SK-N-SH treated with all-trans-retinoic acid at 6 μM for 48 hours (cell line): ENCODE data around the gene TPPP.

Experiments
- ATAC-seq: fragments of 200-7000 bp; cut with Tn5 transposase; 3 replicates; pipeline ENCODE4 v1.9.1; 2020; ENCODE audit warnings: mild to moderate bottlenecking, moderate library complexity
- ARNTL ChIP-seq: fragments of 450-650 bp; formaldehyde crosslinking; IDR thresholded peaks from 2 replicates; pipeline ENCODE4 v1.5.0; 2020; ENCODE audit warnings: low read depth, mild to moderate bottlenecking, moderate library complexity, borderline replicate concordance
- BACH2 ChIP-seq: fragments of 250-450 bp; sonication (Bioruptor Pico); IDR thresholded peaks from 2 replicates; pipeline ENCODE4 v1.9.0; 2021; ENCODE audit warnings: mild to moderate bottlenecking, borderline replicate concordance
- CREB5 ChIP-seq: fragments of 250-450 bp; sonication (Bioruptor Pico); IDR thresholded peaks from 2 replicates; pipeline ENCODE4 v1.5.1; 2020; ENCODE audit warnings: low read depth, mild to moderate bottlenecking, moderate library complexity
- CSDC2 ChIP-seq: fragments of 250-450 bp; sonication (Bioruptor Pico); IDR thresholded peaks from 2 replicates; pipeline ENCODE4 v1.5.0; 2020; ENCODE audit warnings: mild to moderate bottlenecking, moderate library complexity
- CSRNP3 ChIP-seq: fragments of 250-450 bp; sonication (Bioruptor Pico); IDR thresholded peaks from 2 replicates; pipeline ENCODE4 v1.5.1; 2021; ENCODE audit warnings: mild to moderate bottlenecking, moderate library complexity
- ESRRG ChIP-seq: fragments of 250-450 bp; sonication (Bioruptor Pico); IDR thresholded peaks from 2 replicates; pipeline ENCODE4 v1.6.1; 2021; ENCODE audit warnings: mild to moderate bottlenecking
- GLIS3 ChIP-seq: fragments of 250-450 bp; sonication (Bioruptor Pico); IDR thresholded peaks from 2 replicates; pipeline ENCODE4 v1.5.0; 2020; ENCODE audit warnings: mild to moderate bottlenecking, moderate library complexity
- ISL1 ChIP-seq: fragments of 250-450 bp; sonication (Bioruptor Pico); IDR thresholded peaks from 2 replicates; pipeline ENCODE4 v2.1.2; 2022; ENCODE audit warnings: mild to moderate bottlenecking, moderate library complexity
- OSR1 ChIP-seq: fragments of 250-450 bp; sonication (Bioruptor Pico); IDR thresholded peaks from 2 replicates; pipeline ENCODE4 v1.8.0; 2022; ENCODE audit warnings: moderate library complexity, mild to moderate bottlenecking, inconsistent platforms
- PATZ1 ChIP-seq: fragments of 250-450 bp; sonication (Bioruptor Pico); IDR thresholded peaks from 2 replicates; pipeline ENCODE4 v1.8.0; 2020; ENCODE audit warnings: mild to moderate bottlenecking, moderate library complexity, borderline replicate concordance
- POU6F1 ChIP-seq: fragments of 250-450 bp; sonication (Bioruptor Pico); IDR thresholded peaks from 2 replicates; pipeline ENCODE4 v1.8.0; 2021; ENCODE audit warnings: low read depth, mild to moderate bottlenecking, moderate library complexity, borderline replicate concordance
- PPARA ChIP-seq: fragments of 250-450 bp; sonication (Bioruptor Pico); IDR thresholded peaks from 2 replicates; pipeline ENCODE4 v1.5.0; 2020; ENCODE audit warnings: mild to moderate bottlenecking, borderline replicate concordance
- SNAI2 ChIP-seq: fragments of 250-450 bp; sonication (Bioruptor Pico); IDR thresholded peaks from 2 replicates; pipeline ENCODE4 v1.5.0; 2020; ENCODE audit warnings: mild to moderate bottlenecking, moderate library complexity
- TCF4 ChIP-seq: fragments of 250-450 bp; sonication (Bioruptor Pico); IDR thresholded peaks from 2 replicates; pipeline ENCODE4 v1.8.0; 2021; ENCODE audit warnings: mild to moderate bottlenecking, moderate library complexity, borderline replicate concordance
- TOX ChIP-seq: fragments of 250-450 bp; sonication (Bioruptor Pico); IDR thresholded peaks from 2 replicates; pipeline ENCODE4 v1.8.0; 2021; ENCODE audit warnings: mild to moderate bottlenecking, moderate library complexity, borderline replicate concordance
- TSHZ2 ChIP-seq: fragments of 250-450 bp; sonication (Bioruptor Pico); IDR thresholded peaks from 2 replicates; pipeline ENCODE4 v1.5.0; 2020; ENCODE audit warnings: mild to moderate bottlenecking, moderate library complexity
- ZC3H10 ChIP-seq: fragments of 250-450 bp; sonication (Bioruptor Pico); IDR thresholded peaks from 2 replicates; pipeline ENCODE4 v1.5.1; 2021; ENCODE audit warnings: mild to moderate bottlenecking, moderate library complexity
- ZFP3 ChIP-seq: fragments of 250-450 bp; sonication (Bioruptor Pico); IDR thresholded peaks from 2 replicates; pipeline ENCODE4 v1.5.0; 2020; ENCODE audit warnings: mild to moderate bottlenecking, moderate library complexity
- ZFP30 ChIP-seq: fragments of 450-650 bp; formaldehyde crosslinking; IDR thresholded peaks from 2 replicates; pipeline ENCODE4 v1.5.0; 2022; ENCODE audit warnings: mild to moderate bottlenecking, moderate library complexity
- ZNF565 ChIP-seq: fragments of 450-650 bp; formaldehyde crosslinking; conservative IDR thresholded peaks from 2 replicates; pipeline ENCODE4 v1.5.0; 2020; ENCODE audit warnings: low read depth, mild to moderate bottlenecking, moderate library complexity
- ZNF70 ChIP-seq: fragments of 450-650 bp; formaldehyde crosslinking; IDR thresholded peaks from 2 replicates; pipeline ENCODE4 v1.5.0; 2020; ENCODE audit warnings: mild to moderate bottlenecking, moderate library complexity
- ZNF8 ChIP-seq: fragments of 450-650 bp; formaldehyde crosslinking; IDR thresholded peaks from 2 replicates; pipeline ENCODE4 v1.5.0; 2020; ENCODE audit warnings: mild to moderate bottlenecking, moderate library complexity

The TPPP gene

GRCh38 chr5:619444-619843 is 73.7 kb downstream of the TPPP start (continued):
- TF ChIP-seq PATZ1 (CRISPR knock-in tag), result no peak
- TF ChIP-seq ISL1 (CRISPR knock-in tag), result no peak
- TF ChIP-seq TCF4, result no peak
- TF ChIP-seq ESRRG (CRISPR knock-in tag), result no peak
- TF ChIP-seq ARNTL, result no peak
- TF ChIP-seq PPARA (CRISPR knock-in tag), result no peak
- TF ChIP-seq ZNF70, result no peak
- no peak for TF ChIP-seq ZFP30 (CRISPR knock-in tag)
- no peak for TF ChIP-seq TOX

- TF ChIP-seq ESRRG (CRISPR knock-in tag) (no peak), OSR1 (no peak), ZNF565 (CRISPR knock-in tag) (no peak), ZFP3 (CRISPR knock-in tag) (no peak), CSRNP3 (CRISPR knock-in tag) (no peak), ZC3H10 (CRISPR knock-in tag) (no peak), CREB5 (CRISPR knock-in tag) (no peak), CSDC2 (CRISPR knock-in tag) (no peak), BACH2 (CRISPR knock-in tag) (no peak), TSHZ2 (CRISPR knock-in tag) (no peak)
- no peak for ATAC-seq
These were observed 74.7 kb downstream of the TPPP start for GRCh38 chr5:618450-618849.

GRCh38 chr5:617896-618295 is 75.3 kb downstream of the TPPP start:
- ATAC-seq, result no peak
- TF ChIP-seq TCF4 (no peak), CSRNP3 (CRISPR knock-in tag) (no peak), ARNTL (no peak), ISL1 (CRISPR knock-in tag) (no peak), BACH2 (CRISPR knock-in tag) (no peak), ZFP3 (CRISPR knock-in tag) (no peak), CSDC2 (CRISPR knock-in tag) (no peak), TOX (no peak), POU6F1 (no peak), CREB5 (CRISPR knock-in tag) (no peak), GLIS3 (CRISPR knock-in tag) (no peak), PATZ1 (CRISPR knock-in tag) (no peak), ZFP30 (CRISPR knock-in tag) (no peak), SNAI2 (no peak), PPARA (CRISPR knock-in tag) (no peak), ZC3H10 (CRISPR knock-in tag) (no peak), ZNF8 (CRISPR knock-in tag) (no peak)
